ENCODE results near the gene PTPRU. TPM values are rescaled to one million over a fixed set of nuclear protein-coding genes. Genes with fewer than 3 reads are reported as not detected.

Gene PTPRU
- total RNA-seq, 3 donors from 2014 or later = 1.8 to 14.3 (median 2.2) TPM

GRCh38 chr1:29327223-29327935, 91.1 kb downstream of the PTPRU start:
- DNase-seq (no peak), ATAC-seq (no peak)
- Histone ChIP-seq H3K36me3 (ENCODE audit: low read depth) (no peaks in the 10 kb centered on the region), H3K9me3 (no peaks in the 10 kb centered on the region), H3K4me1 (ENCODE audit: low read depth) (no peaks in the 10 kb centered on the region), H3K4me3 (no peak overlapping the region)
- intact Hi-C loops (cut with DNase I, micrococcal nuclease) = no loop called here
- TF ChIP-seq CTCF (IDR thresholded peaks at IDR 0.05) = no peak

- TF ChIP-seq CTCF (IDR thresholded peaks at IDR 0.05) = no peak
- intact Hi-C loops (cut with DNase I, micrococcal nuclease) = no loop called here
- Histone ChIP-seq H3K9me3 (no peaks in the 10 kb centered on the region), H3K36me3 (ENCODE audit: low read depth) (no peaks in the 10 kb centered on the region), H3K4me3 (no peak overlapping the region), H3K4me1 (ENCODE audit: low read depth) (no peaks in the 10 kb centered on the region)
- DNase-seq (no peak), ATAC-seq (no peak)
Measured at GRCh38 chr1:29329022-29329775, 92.9 kb downstream of the PTPRU start.

GRCh38 chr1:29330089-29330488, 93.8 kb downstream of the PTPRU start:
- Histone ChIP-seq H3K4me1 (ENCODE audit: low read depth) (no peaks in the 10 kb centered on the region), H3K36me3 (ENCODE audit: low read depth) (no peaks in the 10 kb centered on the region), H3K9me3 (no peaks in the 10 kb centered on the region), H3K4me3 (no peak overlapping the region)
- intact Hi-C loops (cut with DNase I, micrococcal nuclease) = no loop called here
- DNase-seq (no peak), ATAC-seq (no peak)
- no peak for TF ChIP-seq CTCF (IDR thresholded peaks at IDR 0.05)

GRCh38 chr1:29330856-29331255, 94.5 kb downstream of the PTPRU start:
- Histone ChIP-seq H3K9me3 (no peaks in the 10 kb centered on the region), H3K36me3 (ENCODE audit: low read depth) (no peaks in the 10 kb centered on the region), H3K4me1 (ENCODE audit: low read depth) (no peaks in the 10 kb centered on the region), H3K4me3 (no peak overlapping the region)
- intact Hi-C loops (cut with DNase I, micrococcal nuclease) = no loop called here
- TF ChIP-seq CTCF (IDR thresholded peaks at IDR 0.05) = no peak
- no peak for DNase-seq
- no peak for ATAC-seq

- intact Hi-C loops (cut with DNase I, micrococcal nuclease) = no loop called here
- TF ChIP-seq CTCF (IDR thresholded peaks at IDR 0.05) = no peak
- ATAC-seq (no peak), DNase-seq (no peak)
- no peaks in the 10 kb centered on the region for H3K4me1 ChIP-seq (ENCODE audit: low read depth)
- H3K36me3 ChIP-seq (ENCODE audit: low read depth) = no peaks in the 10 kb centered on the region
- no peak overlapping the region for H3K4me3 ChIP-seq
- H3K9me3 ChIP-seq = no peaks in the 10 kb centered on the region
Measured at GRCh38 chr1:29331309-29331708, 95.0 kb downstream of the PTPRU start.

All from mucosa of descending colon (tissue), 3 donors.